Measurements from ENCODE around the gene KCTD2.

KCTD2 gene

DNA sequence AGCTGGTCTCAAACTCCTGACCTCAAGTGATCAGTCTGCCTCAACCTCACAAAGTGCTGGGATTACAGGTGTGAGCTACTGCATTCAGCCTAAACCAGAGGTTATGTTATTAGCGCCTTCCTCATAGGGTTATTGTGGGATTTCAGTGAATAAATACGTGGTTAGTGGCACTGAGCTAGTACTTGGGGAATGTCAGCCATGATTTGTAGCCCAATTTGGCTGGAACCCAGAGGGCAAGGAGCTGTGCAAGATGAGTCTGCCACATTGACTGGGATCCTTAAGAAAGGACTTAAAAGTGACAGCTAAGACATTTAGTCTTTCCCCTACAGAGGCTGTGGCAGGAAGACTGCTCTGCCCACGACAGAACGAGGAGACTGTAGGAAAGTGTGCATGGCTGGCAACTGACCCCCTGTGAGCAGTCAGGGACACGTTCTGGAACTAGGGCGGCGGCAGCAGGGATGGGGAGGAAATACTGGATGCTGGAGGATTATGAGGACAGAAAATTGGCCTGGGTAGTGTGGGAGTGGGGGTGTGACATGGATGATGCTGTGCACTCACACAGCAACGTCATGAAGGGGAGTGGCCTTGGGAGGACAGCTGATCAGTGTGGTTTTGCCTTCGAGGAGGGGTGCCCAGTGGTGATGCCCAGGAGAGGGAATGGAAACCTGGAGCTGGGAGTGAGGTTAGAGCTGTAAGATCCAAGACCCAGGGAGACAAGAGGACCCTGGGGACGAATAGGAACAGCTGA lies 14.9 kb upstream of the KCTD2 start:
- DNase-seq (ENCODE audit: low spot score), result peak; percentile 71
- no peak for TF ChIP-seq CTCF (conservative IDR thresholded peaks at IDR 0.05; ENCODE audit: low read depth)
- ChIA-PET CTCF (interaction anchor here (0.6 kb wide), 1 partner anchor 152 kb away, joined by 3 read pairs; no protein-coding TSS in a partner anchor), POLR2A (ENCODE audit: low non-redundant PET) (no interaction called here)
- peak overlapping the region; percentile 93 for H3K27ac ChIP-seq

DNA sequence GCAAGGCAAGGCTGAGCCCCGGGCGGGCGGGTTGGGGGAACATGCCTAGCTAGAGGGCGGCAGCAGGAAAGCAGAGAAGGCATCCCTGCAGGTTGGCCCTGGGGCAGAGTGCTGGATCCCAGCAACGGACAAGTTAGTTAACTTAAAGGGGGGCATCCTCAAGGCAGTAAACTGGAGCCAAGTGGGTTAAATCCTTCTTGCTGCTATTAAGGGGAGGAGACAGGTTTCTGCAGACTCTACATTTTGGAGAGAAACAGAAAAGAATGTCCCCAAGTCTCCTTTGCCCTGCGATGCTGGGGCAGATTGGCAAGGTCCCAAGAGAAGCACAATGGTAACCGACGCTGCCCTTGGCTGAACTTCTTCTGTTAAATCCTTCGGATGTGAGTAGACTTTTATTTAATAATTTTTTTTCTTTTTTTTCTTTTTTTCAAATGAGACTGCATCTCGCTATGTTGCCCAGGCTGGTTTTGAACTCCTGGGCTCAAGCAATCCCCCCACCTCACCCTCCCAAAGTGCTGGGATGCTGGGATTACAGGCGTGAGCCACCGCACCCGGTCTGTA lies 14.2 kb upstream of the KCTD2 start:
- no peak for DNase-seq (ENCODE audit: low spot score)
- peak overlapping the region; percentile 93 for H3K27ac ChIP-seq
- CTCF ChIA-PET, result no interaction called here
- POLR2A ChIA-PET (ENCODE audit: low non-redundant PET), result no interaction called here
- no peak for TF ChIP-seq CTCF (conservative IDR thresholded peaks at IDR 0.05; ENCODE audit: low read depth)

- CTCF ChIA-PET, result interaction anchor here (0.6 to 2.0 kb wide), 3 partner anchors 72 to 200 kb away, joined by 3 to 5 read pairs (median 3); no protein-coding TSS in a partner anchor
- POLR2A ChIA-PET (ENCODE audit: low non-redundant PET), result interaction anchor here (0.6 kb wide), 1 partner anchor 25 kb away, joined by 3 read pairs; no protein-coding TSS in a partner anchor
- TF ChIP-seq CTCF (conservative IDR thresholded peaks at IDR 0.05; ENCODE audit: low read depth), result no peak; the same call in 1 of the 2 replicates
- DNase-seq (ENCODE audit: low spot score), result peak; percentile 80
- H3K27ac ChIP-seq, result peak overlapping the region; percentile 93
Observed at GRCh38 chr17:75033346-75034235, 13.4 kb upstream of the KCTD2 start.

GRCh38 chr17:75034236-75034908 lies 12.7 kb upstream of the KCTD2 start:
- CTCF ChIA-PET, result interaction anchor here (0.6 to 2.0 kb wide), 5 partner anchors 23 to 201 kb away, joined by 3 to 5 read pairs (median 3); no protein-coding TSS in a partner anchor
- DNase-seq (ENCODE audit: low spot score), result peak; percentile 60
- POLR2A ChIA-PET (ENCODE audit: low non-redundant PET), result interaction anchor here (0.6 kb wide), 1 partner anchor 26 kb away, joined by 3 read pairs; no protein-coding TSS in a partner anchor

GRCh38 chr17:75036643-75037268 lies 10.3 kb upstream of the KCTD2 start:
- ChIA-PET CTCF (no interaction called here), POLR2A (ENCODE audit: low non-redundant PET) (interaction anchor here (0.6 kb wide), 1 partner anchor 173 kb away, joined by 3 read pairs; no protein-coding TSS in a partner anchor)
- peak overlapping the region; percentile 93 for H3K27ac ChIP-seq
- DNase-seq (ENCODE audit: low spot score), result peak; percentile 64
- TF ChIP-seq CTCF (conservative IDR thresholded peaks at IDR 0.05; ENCODE audit: low read depth), result no peak

More at GRCh38 chr17:75034236-75034908, 12.7 kb upstream of the KCTD2 start:
- H3K27ac ChIP-seq, result peak overlapping the region; percentile 93
- TF ChIP-seq CTCF (conservative IDR thresholded peaks at IDR 0.05; ENCODE audit: low read depth), result no peak

Measured in RWPE1 (cell line).